Transverse colon (tissue), 4 donors: ENCODE measurements around the gene ADPRS. TPM values are rescaled to one million over a fixed set of nuclear protein-coding genes. Genes with fewer than 3 reads are reported as not detected.
A peak's percentile ranks its signal among the peaks of the same experiment; 100 is the strongest.

Experiments
- DNase-seq: peaks from one replicate; pipeline ENCODE4 v3.0.0-alpha.2; 2019
- H3K27ac ChIP-seq, 4 donors: fragments of 200-600 bp; sonication (generic); 2 replicates each; pipeline ENCODE4 v1.5.1; 2016 to 2018; ENCODE audit warnings: inconsistent platforms in 4 of 4
- H3K27me3 ChIP-seq: fragments of 200-600 bp; sonication (generic); 2 replicates; pipeline ENCODE4 v1.5.1; 2017; ENCODE audit warnings: inconsistent platforms
- H3K36me3 ChIP-seq, 4 donors: fragments of 200-600 bp; sonication (generic); 2 replicates each; pipeline ENCODE4 v1.5.1; 2017 to 2019; ENCODE audit warnings: inconsistent platforms in 4 of 4
- H3K4me1 ChIP-seq, 4 donors: fragments of 200-600 bp; sonication (generic); 2 replicates each; pipeline ENCODE4 v1.5.1; 2017 to 2020; ENCODE audit warnings: inconsistent platforms in 4 of 4
- H3K4me3 ChIP-seq, 4 donors: fragments of 200-600 bp; sonication (generic); 1 replicate in 1 of 4; 2 replicates in 3 of 4; pipeline versions ENCODE4 v1.5.1 to v1.6.1; 2017 to 2019; ENCODE audit warnings: inconsistent platforms in 4 of 4
- H3K9me3 ChIP-seq, 2 donors: fragments of 200-600 bp; sonication (generic); 2 replicates each; pipeline ENCODE4 v1.5.1; 2017 to 2019; ENCODE audit warnings: inconsistent platforms in 2 of 2
- CTCF ChIP-seq, 5 experiments: fragments of 200-600 bp in 3 of 5; fragments of 450-650 bp in 2 of 5; sonication (generic) in 3 of 5; IDR thresholded peaks; 1 replicate in 2 of 5; 2 replicates in 3 of 5; pipeline ENCODE4 v1.5.1; 2016 to 2017; ENCODE audit warnings: antibody characterized with exemption in 5 of 5, inconsistent platforms in 3 of 5, mild to moderate bottlenecking in 2 of 5, moderate library complexity in 1 of 5
- EP300 ChIP-seq: sonication (generic); formaldehyde crosslinking; IDR thresholded peaks from one replicate; pipeline ENCODE4 v1.6.1; 2017; ENCODE audit warnings: antibody characterized with exemption, low read depth
- POLR2A ChIP-seq: fragments of 450-650 bp; IDR thresholded peaks from one replicate; pipeline ENCODE4 v1.6.1; 2016; ENCODE audit warnings: antibody characterized with exemption, mild to moderate bottlenecking, moderate library complexity
- POLR2AphosphoS5 ChIP-seq, 3 donors: sonication (generic); formaldehyde crosslinking; IDR thresholded peaks; one replicate each; pipeline ENCODE4 v1.6.1; 2016; ENCODE audit warnings: antibody characterized with exemption in 3 of 3
- WGBS, 2 donors: methylation state at CpG; one replicate each; pipeline ENCODE4 v1.1.5; 2018; ENCODE audit warnings: low coverage in 1 of 2; 5-methylcytosine and 5-hydroxymethylcytosine counted together
- in situ Hi-C, 4 donors: fragments of 200-750 bp; cut with MboI; loops; one replicate each; pipeline versions ENCODE4 v1.15.0 to v1.15.1; 2017; ENCODE audit warnings: low sequenced_read_pairs in 3 of 4, low pct_ligation_motif_present in 1 of 4, low pct_unique_long_range_greater_than_20kb in 1 of 4
- intact Hi-C: fragments of 100-400 bp; cut with DNase I; formaldehyde crosslinking; loops from one replicate; pipeline ENCODE4 v1.15.1; 2023; ENCODE audit warnings: low total_unique reads
- total RNA-seq, 4 donors: library from RNA; depleted of rRNA; stranded (reverse); fragments of >200 nt; gene quantifications; one replicate each; pipeline ENCODE4 v1.1.0, GENCODE V29; 2016

The ADPRS gene
- total RNA-seq, 4 donors from 2014 or later = 18.3 to 41.8 (median 28.6) TPM

GRCh38 chr1:36133484-36133883, 44.8 kb downstream of the ADPRS start:
- Histone ChIP-seq H3K9me3 (no peaks in the 10 kb centered on the region), H3K27ac (peak overlapping the region in 3 of 4 donors; percentile 13 to 59 (median 36)), H3K36me3 (peaks cover 0 to 9% (median 2%) of the 10 kb centered on the region in 4 donors), H3K4me1 (peaks cover 0 to 35% (median 16%) of the 10 kb centered on the region in 4 donors), H3K27me3 (no peaks in the 10 kb centered on the region), H3K4me3 (no peak overlapping the region)
- DNase-seq = peak; percentile 92
- intact Hi-C loops (no loop called here), in situ Hi-C loops (no loop called here)
- no peak for TF ChIP-seq POLR2A
- TF ChIP-seq POLR2AphosphoS5 (IDR thresholded peaks at IDR 0.05) = peak in 2 of 3 donors; percentile 18 to 20
- 33 to 37% methylated on average over 1 to 3 of the region's 3 CpGs for WGBS, 2 donors

GRCh38 chr1:36134031-36134430, 45.3 kb downstream of the ADPRS start:
- Histone ChIP-seq H3K4me3 (no peak overlapping the region), H3K27me3 (no peaks in the 10 kb centered on the region), H3K9me3 (no peaks in the 10 kb centered on the region), H3K27ac (peak overlapping the region in 3 of 4 donors; percentile 13 to 59 (median 36)), H3K4me1 (peaks cover 0 to 35% (median 16%) of the 10 kb centered on the region in 4 donors), H3K36me3 (peaks cover 0 to 13% (median 4%) of the 10 kb centered on the region in 4 donors)
- 75% methylated on average over 6 of the region's 6 CpGs; no CpG with 5 or more reads in 1 of the 2 donors for WGBS, 2 donors
- intact Hi-C loops = loop anchor here (2.0 kb wide), 1 partner anchor 35 kb away; no protein-coding TSS in a partner anchor
- DNase-seq = no peak
- TF ChIP-seq CTCF (IDR thresholded peaks at IDR 0.05) (no peak), POLR2AphosphoS5 (IDR thresholded peaks at IDR 0.05) (no peak), POLR2A (no peak), EP300 (no peak)
- in situ Hi-C loops = no loop called here

GRCh38 chr1:36134505-36135329, 46.0 kb downstream of the ADPRS start:
- in situ Hi-C loops = no loop called here
- 58% methylated on average over 7 of the region's 7 CpGs; no CpG with 5 or more reads in 1 of the 2 donors for WGBS, 2 donors
- no peak for TF ChIP-seq POLR2AphosphoS5 (IDR thresholded peaks at IDR 0.05)
- no peak for TF ChIP-seq EP300
- peak; percentile 61 to 73 (median 70) for TF ChIP-seq CTCF (IDR thresholded peaks at IDR 0.05)
- no peak for TF ChIP-seq POLR2A
- no peaks in the 10 kb centered on the region for H3K27me3 ChIP-seq
- peaks cover 0 to 20% (median 7%) of the 10 kb centered on the region in 4 donors for H3K36me3 ChIP-seq
- intact Hi-C loops = loop anchor here (2.0 kb wide), 1 partner anchor 36 kb away; no protein-coding TSS in a partner anchor
- peaks cover 0 to 35% (median 16%) of the 10 kb centered on the region in 4 donors for H3K4me1 ChIP-seq
- H3K4me3 ChIP-seq = no peak overlapping the region
- DNase-seq = peak; percentile 45
- no peaks in the 10 kb centered on the region for H3K9me3 ChIP-seq
- H3K27ac ChIP-seq = peak overlapping the region; percentile 48 to 70 (median 62)

GRCh38 chr1:36135330-36135667, 46.6 kb downstream of the ADPRS start:
- intact Hi-C loops = loop anchor here (2.0 kb wide), 1 partner anchor 36 kb away; no protein-coding TSS in a partner anchor
- Histone ChIP-seq H3K4me1 (peaks cover 0 to 36% (median 16%) of the 10 kb centered on the region in 4 donors), H3K9me3 (no peaks in the 10 kb centered on the region), H3K36me3 (peaks cover 0 to 22% (median 8%) of the 10 kb centered on the region in 4 donors), H3K27me3 (no peaks in the 10 kb centered on the region), H3K27ac (peak overlapping the region; percentile 48 to 70 (median 62)), H3K4me3 (no peak overlapping the region)
- no peak for DNase-seq
- TF ChIP-seq CTCF (IDR thresholded peaks at IDR 0.05) (no peak), POLR2A (no peak), POLR2AphosphoS5 (IDR thresholded peaks at IDR 0.05) (no peak), EP300 (no peak)
- WGBS, 2 donors = 70% methylated on average over 6 of the region's 6 CpGs; no CpG with 5 or more reads in 1 of the 2 donors
- in situ Hi-C loops = no loop called here
